Naive B cell (primary cell): ENCODE data around the gene DNAJC6. TPM values are rescaled to one million over a fixed set of nuclear protein-coding genes. Genes with fewer than 3 reads are reported as not detected.
"Not testable (repeated sequence)": the region's sequence is repeated elsewhere in the genome, so short reads cannot be mapped to it uniquely, and the experiment has no call there.

Experiments used
- ATAC-seq, 2 donors: fragments of 150-1000 bp; cut with Tn5 transposase; 2 replicates each; pipeline ENCODE4 v1.10.0; 2021; ENCODE audit warnings: low read depth in 2 of 2, mild to moderate bottlenecking in 2 of 2, moderate library complexity in 2 of 2
- DNase-seq: peaks from one replicate; pipeline ENCODE4 v3.0.0; 2022
- H3K27ac Mint-ChIP-seq, 6 donors: one replicate each; pipeline ENCODE4 v1.8.0; 2020 to 2022; ENCODE audit warnings: mild to moderate bottlenecking in 6 of 6, mixed read lengths in 6 of 6, moderate library complexity in 5 of 6, inconsistent platforms in 2 of 6
- H3K27me3 Mint-ChIP-seq, 3 donors: one replicate each; pipeline ENCODE4 v1.8.0; 2021 to 2022; ENCODE audit warnings: mixed read lengths in 3 of 3, mild to moderate bottlenecking in 1 of 3
- H3K36me3 Mint-ChIP-seq, 2 donors: one replicate each; pipeline ENCODE4 v1.8.0; 2020 to 2022; ENCODE audit warnings: mixed read lengths in 2 of 2, inconsistent platforms in 1 of 2, mild to moderate bottlenecking in 1 of 2
- H3K4me1 Mint-ChIP-seq, 3 donors: one replicate each; pipeline ENCODE4 v1.8.0; 2020 to 2022; ENCODE audit warnings: mixed read lengths in 3 of 3, inconsistent platforms in 1 of 3, mild to moderate bottlenecking in 1 of 3, moderate library complexity in 1 of 3
- H3K4me3 Mint-ChIP-seq, 8 donors: one replicate each; pipeline ENCODE4 v1.8.0; 2020 to 2022; ENCODE audit warnings: mild to moderate bottlenecking in 8 of 8, mixed read lengths in 8 of 8, moderate library complexity in 8 of 8, inconsistent platforms in 2 of 8
- H3K9me3 Mint-ChIP-seq, 7 donors: one replicate each; pipeline ENCODE4 v1.8.0; 2020 to 2022; ENCODE audit warnings: mixed read lengths in 7 of 7, mild to moderate bottlenecking in 5 of 7, inconsistent platforms in 2 of 7, moderate library complexity in 1 of 7
- polyA plus RNA-seq, 6 donors: library from polyadenylated mRNA; unstranded; fragments of 300-500 nt; fragmentation: Illumina TruSeq; gene quantifications; one replicate each; pipeline ENCODE4 v1.2.3, GENCODE V29; 2021; ENCODE audit warnings: low read depth in 6 of 6

DNAJC6 gene
- polyA plus RNA-seq, 6 donors from 2014 or later, result 0.19 to 0.63 TPM; not detected in 4

GRCh38 chr1:65277605-65278347, 31.6 kb upstream of the DNAJC6 start:
- H3K27me3 Mint-ChIP-seq, result peaks cover 9 to 52% (median 15%) of the 10 kb centered on the region in 3 donors
- DNase-seq, result no peak
- no peak overlapping the region for H3K27ac Mint-ChIP-seq
- no peaks in the 10 kb centered on the region for H3K9me3 Mint-ChIP-seq
- no peak for ATAC-seq
- H3K36me3 Mint-ChIP-seq, result no peaks in the 10 kb centered on the region
- no peaks in the 10 kb centered on the region for H3K4me1 Mint-ChIP-seq
- no peak overlapping the region for H3K4me3 Mint-ChIP-seq

GRCh38 chr1:65278376-65279069, 30.8 kb upstream of the DNAJC6 start:
- DNase-seq (no peak), ATAC-seq (no peak)
- Mint-ChIP-seq H3K27me3 (peaks cover 9 to 52% (median 15%) of the 10 kb centered on the region in 3 donors), H3K27ac (no peak overlapping the region), H3K36me3 (no peaks in the 10 kb centered on the region), H3K4me3 (no peak overlapping the region), H3K4me1 (no peaks in the 10 kb centered on the region), H3K9me3 (no peaks in the 10 kb centered on the region)

GRCh38 chr1:65279070-65279779, 30.1 kb upstream of the DNAJC6 start:
- ATAC-seq, result no peak
- H3K36me3 Mint-ChIP-seq, result no peaks in the 10 kb centered on the region
- H3K4me1 Mint-ChIP-seq, result no peaks in the 10 kb centered on the region
- DNase-seq, result no peak
- peak overlapping the region in 1 of 6 donors; percentile 62 for H3K27ac Mint-ChIP-seq
- peaks cover 9 to 52% (median 21%) of the 10 kb centered on the region in 3 donors for H3K27me3 Mint-ChIP-seq
- H3K9me3 Mint-ChIP-seq, result no peaks in the 10 kb centered on the region
- no peak overlapping the region for H3K4me3 Mint-ChIP-seq

GRCh38 chr1:65281846-65282245, 27.5 kb upstream of the DNAJC6 start:
- H3K27ac Mint-ChIP-seq, result no peak overlapping the region
- peaks cover 8 to 35% (median 15%) of the 10 kb centered on the region in 3 donors for H3K27me3 Mint-ChIP-seq
- H3K4me1 Mint-ChIP-seq, result no peaks in the 10 kb centered on the region
- no peak for DNase-seq
- no peak overlapping the region for H3K4me3 Mint-ChIP-seq
- H3K36me3 Mint-ChIP-seq, result no peaks in the 10 kb centered on the region
- H3K9me3 Mint-ChIP-seq, result no peaks in the 10 kb centered on the region
- no peak for ATAC-seq

- Mint-ChIP-seq H3K27ac (no peak overlapping the region), H3K27me3 (peaks cover 4 to 14% (median 13%) of the 10 kb centered on the region in 3 donors), H3K36me3 (no peaks in the 10 kb centered on the region), H3K4me1 (no peaks in the 10 kb centered on the region), H3K9me3 (no peaks in the 10 kb centered on the region), H3K4me3 (no peak overlapping the region)
- ATAC-seq (no peak), DNase-seq (no peak)
Observed at GRCh38 chr1:65284229-65284628, 25.1 kb upstream of the DNAJC6 start.

- H3K36me3 Mint-ChIP-seq, result no peaks in the 10 kb centered on the region
- no peak overlapping the region for H3K4me3 Mint-ChIP-seq
- peaks cover 0 to 11% (median 4%) of the 10 kb centered on the region in 3 donors for H3K27me3 Mint-ChIP-seq
- ATAC-seq (no peak), DNase-seq (no peak)
- no peak overlapping the region for H3K27ac Mint-ChIP-seq
- no peaks in the 10 kb centered on the region for H3K9me3 Mint-ChIP-seq
- no peaks in the 10 kb centered on the region for H3K4me1 Mint-ChIP-seq
Observed at GRCh38 chr1:65289449-65289848, 19.9 kb upstream of the DNAJC6 start.

GRCh38 chr1:65291818-65292217, 17.5 kb upstream of the DNAJC6 start:
- not testable (repeated sequence) for H3K4me1 Mint-ChIP-seq, H3K36me3 Mint-ChIP-seq, H3K27me3 Mint-ChIP-seq, H3K9me3 Mint-ChIP-seq, H3K4me3 Mint-ChIP-seq, DNase-seq, H3K27ac Mint-ChIP-seq, ATAC-seq

- DNase-seq, result no peak
- Mint-ChIP-seq H3K36me3 (no peaks in the 10 kb centered on the region), H3K27ac (peak overlapping the region in 1 of 6 donors; percentile 4), H3K27me3 (peaks cover 1 to 10% (median 7%) of the 10 kb centered on the region in 3 donors), H3K4me3 (no peak overlapping the region), H3K4me1 (no peaks in the 10 kb centered on the region), H3K9me3 (peaks cover 0 to 2% (median 0%) of the 10 kb centered on the region in 7 donors)
- no peak for ATAC-seq
Observed at GRCh38 chr1:65292861-65293593, 16.3 kb upstream of the DNAJC6 start.

GRCh38 chr1:65297706-65298105, 11.6 kb upstream of the DNAJC6 start:
- no peak for ATAC-seq

GRCh38 chr1:65299328-65299727, 10.0 kb upstream of the DNAJC6 start:
- ATAC-seq, result no peak
- H3K27me3 Mint-ChIP-seq, result peaks cover 3 to 14% (median 7%) of the 10 kb centered on the region in 3 donors
- no peaks in the 10 kb centered on the region for H3K4me1 Mint-ChIP-seq
- H3K36me3 Mint-ChIP-seq, result no peaks in the 10 kb centered on the region
- no peak overlapping the region for H3K4me3 Mint-ChIP-seq
- no peak overlapping the region for H3K27ac Mint-ChIP-seq
- no peak for DNase-seq
- H3K9me3 Mint-ChIP-seq, result peaks cover 0 to 2% (median 0%) of the 10 kb centered on the region in 7 donors

More at GRCh38 chr1:65297706-65298105, 11.6 kb upstream of the DNAJC6 start:
- Mint-ChIP-seq H3K4me1 (no peaks in the 10 kb centered on the region), H3K27ac (peak overlapping the region in 1 of 6 donors; percentile 36), H3K27me3 (peaks cover 3 to 11% (median 7%) of the 10 kb centered on the region in 3 donors), H3K36me3 (no peaks in the 10 kb centered on the region), H3K9me3 (peaks cover 0 to 2% (median 0%) of the 10 kb centered on the region in 7 donors), H3K4me3 (no peak overlapping the region)
- DNase-seq, result no peak

GRCh38 chr1:65308781-65309303, 501 bp upstream of the DNAJC6 start:
- peaks cover 52 to 58% (median 56%) of the 10 kb centered on the region in 3 donors for H3K27me3 Mint-ChIP-seq
- no peaks in the 10 kb centered on the region for H3K36me3 Mint-ChIP-seq
- ATAC-seq (no peak), DNase-seq (no peak)
- peak overlapping the region in 1 of 6 donors; percentile 26 for H3K27ac Mint-ChIP-seq
- H3K9me3 Mint-ChIP-seq, result peaks cover 0 to 10% (median 2%) of the 10 kb centered on the region in 7 donors
- peaks cover 0 to 9% (median 3%) of the 10 kb centered on the region in 3 donors for H3K4me1 Mint-ChIP-seq
- peak overlapping the region in 2 of 8 donors; percentile 3 to 67 for H3K4me3 Mint-ChIP-seq

GRCh38 chr1:65310078-65310587, 790 bp downstream of the DNAJC6 start:
- ATAC-seq, result no peak
- no peaks in the 10 kb centered on the region for H3K36me3 Mint-ChIP-seq
- no peak overlapping the region for H3K27ac Mint-ChIP-seq
- peaks cover 53 to 56% (median 54%) of the 10 kb centered on the region in 3 donors for H3K27me3 Mint-ChIP-seq
- H3K9me3 Mint-ChIP-seq, result peaks cover 0 to 10% (median 2%) of the 10 kb centered on the region in 7 donors
- H3K4me3 Mint-ChIP-seq, result peak overlapping the region in 2 of 8 donors; percentile 39 to 72
- DNase-seq, result no peak
- H3K4me1 Mint-ChIP-seq, result peaks cover 0 to 9% (median 3%) of the 10 kb centered on the region in 3 donors
